ENCODE measurements around the gene NEK10. TPM values are rescaled to one million over a fixed set of nuclear protein-coding genes. Genes with fewer than 3 reads are reported as not detected.

The NEK10 gene
- total and polyA plus RNA-seq, 2 of the 4 experiments (the other 2 are of a cell fraction): 2.2 to 6.6 TPM

- H4K5ac ChIP-seq (ENCODE audit: low read depth, low read length): no peak overlapping the region
- no peak overlapping the region for H2BK120ac ChIP-seq (ENCODE audit: low read depth, low read length)
- no peak overlapping the region for H3K56ac ChIP-seq (ENCODE audit: extremely low read depth, insufficient read depth, low read length)
- H3K18ac ChIP-seq (ENCODE audit: low read depth, low read length): no peak overlapping the region
- H3K36me3 ChIP-seq (ENCODE audit: control insufficient read depth, insufficient read depth, low read length): no peaks in the 10 kb centered on the region
- no peak overlapping the region for H2BK20ac ChIP-seq (ENCODE audit: low read depth, low read length)
- no peak for TF ChIP-seq RFX5 (IDR thresholded peaks at IDR 0.05; ENCODE audit: low read depth, low read length)
- no peak for TF ChIP-seq SMC3 (IDR thresholded peaks at IDR 0.05; ENCODE audit: low read depth, low read length)
- no peak for TF ChIP-seq POLR2A (IDR thresholded peaks at IDR 0.05; ENCODE audit: low read depth, low read length)
- TF ChIP-seq BHLHE40 (IDR thresholded peaks at IDR 0.05; ENCODE audit: low read depth, low read length): no peak
- no peak for TF ChIP-seq CEBPB (IDR thresholded peaks at IDR 0.05; ENCODE audit: low read depth, low read length)
- TF ChIP-seq MAZ (IDR thresholded peaks at IDR 0.05; ENCODE audit: borderline replicate concordance, low read depth, low read length): no peak
- no peak for TF ChIP-seq FOS (IDR thresholded peaks at IDR 0.05; ENCODE audit: low read depth, low read length)
- no peak for TF ChIP-seq RAD21 (IDR thresholded peaks at IDR 0.05; ENCODE audit: low read length)
- TF ChIP-seq, protein P1, sequence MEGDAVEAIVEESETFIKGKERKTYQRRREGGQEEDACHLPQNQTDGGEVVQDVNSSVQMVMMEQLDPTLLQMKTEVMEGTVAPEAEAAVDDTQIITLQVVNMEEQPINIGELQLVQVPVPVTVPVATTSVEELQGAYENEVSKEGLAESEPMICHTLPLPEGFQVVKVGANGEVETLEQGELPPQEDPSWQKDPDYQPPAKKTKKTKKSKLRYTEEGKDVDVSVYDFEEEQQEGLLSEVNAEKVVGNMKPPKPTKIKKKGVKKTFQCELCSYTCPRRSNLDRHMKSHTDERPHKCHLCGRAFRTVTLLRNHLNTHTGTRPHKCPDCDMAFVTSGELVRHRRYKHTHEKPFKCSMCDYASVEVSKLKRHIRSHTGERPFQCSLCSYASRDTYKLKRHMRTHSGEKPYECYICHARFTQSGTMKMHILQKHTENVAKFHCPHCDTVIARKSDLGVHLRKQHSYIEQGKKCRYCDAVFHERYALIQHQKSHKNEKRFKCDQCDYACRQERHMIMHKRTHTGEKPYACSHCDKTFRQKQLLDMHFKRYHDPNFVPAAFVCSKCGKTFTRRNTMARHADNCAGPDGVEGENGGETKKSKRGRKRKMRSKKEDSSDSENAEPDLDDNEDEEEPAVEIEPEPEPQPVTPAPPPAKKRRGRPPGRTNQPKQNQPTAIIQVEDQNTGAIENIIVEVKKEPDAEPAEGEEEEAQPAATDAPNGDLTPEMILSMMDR (conservative IDR thresholded peaks at IDR 0.05; ENCODE audit: low read depth, low read length): no peak
- no peak overlapping the region for H4K8ac ChIP-seq (ENCODE audit: low read depth in 2 of 2, low read length in 2 of 2)
- no peaks in the 10 kb centered on the region; the same call in none of the 2 replicates for H4K20me1 ChIP-seq (ENCODE audit: insufficient read depth, low read length)
- no peak overlapping the region for H3K14ac ChIP-seq (replicated peaks; ENCODE audit: low read depth, low read length)
- H4K91ac ChIP-seq (ENCODE audit: insufficient read depth, low read depth, low read length): no peak overlapping the region
- no peak overlapping the region for H3K9ac ChIP-seq (ENCODE audit: low read depth, low read length)
- no peaks in the 10 kb centered on the region for H3K27me3 ChIP-seq (ENCODE audit: control insufficient read depth, insufficient read depth, low read length)
- no peak overlapping the region for H3K4me2 ChIP-seq (ENCODE audit: low read depth, low read length)
- peaks cover 4% of the 10 kb centered on the region for H3K9me1 ChIP-seq (ENCODE audit: insufficient read depth, low read length)
- no peaks in the 10 kb centered on the region for H3K79me1 ChIP-seq (ENCODE audit: low read depth in 1 of 2, low read length in 2 of 2)
- no peak overlapping the region for H2BK15ac ChIP-seq (ENCODE audit: low read depth, low read length)
- H3K9me3 ChIP-seq (ENCODE audit: control insufficient read depth, insufficient read depth, low read length): no peaks in the 10 kb centered on the region
- no peak overlapping the region for H3K4ac ChIP-seq (ENCODE audit: low read depth, low read length)
- dilution Hi-C loops (cut with HindIII; ENCODE audit: low sequenced_read_pairs, unreplicated experiment) (no loop called here), in situ Hi-C loops (cut with MboI; ENCODE audit: low sequenced_read_pairs) (loop anchor here (10.0 kb wide), 1 partner anchor 231 kb away; no protein-coding TSS in a partner anchor), intact Hi-C loops (cut with micrococcal nuclease) (no loop called here)
- H3K27ac ChIP-seq (ENCODE audit: insufficient read depth, low read length): no peak overlapping the region
- no peak for DNase-seq
- ChIA-PET POLR2A (ENCODE audit: unreplicated experiment) (no interaction called here), CTCF (interaction anchor here (0.9 kb wide), 1 partner anchor 315 kb away, joined by 5 read pairs; no protein-coding TSS in a partner anchor)
- H3K4me1 ChIP-seq (ENCODE audit: control insufficient read depth, insufficient read depth, low read length): no peaks in the 10 kb centered on the region
- H2AFZ ChIP-seq (replicated peaks; ENCODE audit: low read length, poor library complexity): no peak overlapping the region
- no peak overlapping the region for H2BK5ac ChIP-seq (ENCODE audit: low read depth, low read length, poor library complexity, severe bottlenecking)
- H2AK9ac ChIP-seq (replicated peaks; ENCODE audit: low read depth, low read length, poor library complexity): no peak overlapping the region
- no peak overlapping the region for H2AK5ac ChIP-seq (ENCODE audit: low read depth, low read length)
- no CpG with 5 or more reads among the region's 1 CpG for WGBS, 2 experiments (ENCODE audit: extremely low coverage in 2 of 2, insufficient read length in 1 of 2)
- H3K23ac ChIP-seq (ENCODE audit: low read depth, low read length): no peak overlapping the region
- no TSS peak for BruUV-seq (replicated peaks)
- H3K4me3 ChIP-seq (ENCODE audit: insufficient read depth, low read depth, low read length): no peak overlapping the region
- no peak for ATAC-seq (ENCODE audit: low read depth)
Observed at GRCh38 chr3:27366062-27366591, 3.1 kb downstream of the NEK10 start.
